ENCODE measurements around the gene NT5C1A. TPM values are rescaled to one million over a fixed set of nuclear protein-coding genes. Genes with fewer than 3 reads are reported as not detected.
A peak's percentile ranks its signal among the peaks of the same experiment; 100 is the strongest.

The NT5C1A gene
- total RNA-seq: 0.31 and 0.56 TPM in 2 replicates

GRCh38 chr1:39671793-39672550 lies at the start of gene NT5C1A:
Gene NT5C1A (minus strand): TSS chr1:39672107. CDS start chr1:39672038, 69 bp downstream.
- Mint-ChIP-seq H3K27ac (no peak within 1 kb of the TSS), H3K36me3 (ENCODE audit: low read depth) (no peaks in the 10 kb centered on the region), H3K27me3 (peaks cover 32% of the 10 kb centered on the region), H3K4me3 (peak within 1 kb of the TSS; percentile 60), H3K9me3 (no peaks in the 10 kb centered on the region), H3K4me1 (peaks cover 21% of the 10 kb centered on the region)
- DNase-seq: peak; percentile 81
- intact Hi-C loops (cut with micrococcal nuclease): no loop called here

- Mint-ChIP-seq H3K4me1 (peaks cover under 1% of the 10 kb centered on the region), H3K4me3 (no peak overlapping the region), H3K27ac (no peak overlapping the region), H3K27me3 (peaks cover 56% of the 10 kb centered on the region), H3K36me3 (ENCODE audit: low read depth) (no peaks in the 10 kb centered on the region), H3K9me3 (no peaks in the 10 kb centered on the region)
- intact Hi-C loops (cut with micrococcal nuclease): loop anchor here (2.0 kb wide), 1 partner anchor 55 kb away; no protein-coding TSS in a partner anchor
- peak; percentile 48 for DNase-seq
Measured at GRCh38 chr1:39721664-39722063, 49.8 kb upstream of the NT5C1A start.

- Mint-ChIP-seq H3K4me1 (no peaks in the 10 kb centered on the region), H3K27me3 (peaks cover 54% of the 10 kb centered on the region), H3K4me3 (no peak overlapping the region), H3K36me3 (ENCODE audit: low read depth) (no peaks in the 10 kb centered on the region), H3K9me3 (no peaks in the 10 kb centered on the region), H3K27ac (no peak overlapping the region)
- intact Hi-C loops (cut with micrococcal nuclease): loop anchor here (1.0 to 2.0 kb wide), 3 partner anchors 54 to 114 kb away; no protein-coding TSS in a partner anchor
- DNase-seq: peak; percentile 70
Measured at GRCh38 chr1:39720094-39720999, 48.4 kb upstream of the NT5C1A start.

- Mint-ChIP-seq H3K4me3 (no peak overlapping the region), H3K4me1 (no peaks in the 10 kb centered on the region), H3K9me3 (no peaks in the 10 kb centered on the region), H3K27me3 (peaks cover 56% of the 10 kb centered on the region), H3K27ac (no peak overlapping the region), H3K36me3 (ENCODE audit: low read depth) (no peaks in the 10 kb centered on the region)
- intact Hi-C loops (cut with micrococcal nuclease): no loop called here
- DNase-seq: peak; percentile 48
Measured at GRCh38 chr1:39717809-39718208, 45.9 kb upstream of the NT5C1A start.

- no peak overlapping the region for H3K4me3 Mint-ChIP-seq
- intact Hi-C loops (cut with micrococcal nuclease): no loop called here
- no peaks in the 10 kb centered on the region for H3K9me3 Mint-ChIP-seq
- H3K36me3 Mint-ChIP-seq (ENCODE audit: low read depth): no peaks in the 10 kb centered on the region
- H3K27me3 Mint-ChIP-seq: peaks cover 43% of the 10 kb centered on the region
- no peak for DNase-seq
- no peak overlapping the region for H3K27ac Mint-ChIP-seq
- H3K4me1 Mint-ChIP-seq: no peaks in the 10 kb centered on the region
Measured at GRCh38 chr1:39713557-39713956, 41.6 kb upstream of the NT5C1A start.

GRCh38 chr1:39711966-39712340 lies 40.0 kb upstream of the NT5C1A start:
- Mint-ChIP-seq H3K27me3 (peaks cover 35% of the 10 kb centered on the region), H3K4me3 (no peak overlapping the region), H3K27ac (no peak overlapping the region), H3K36me3 (ENCODE audit: low read depth) (no peaks in the 10 kb centered on the region), H3K4me1 (no peaks in the 10 kb centered on the region), H3K9me3 (no peaks in the 10 kb centered on the region)
- no peak for DNase-seq
- intact Hi-C loops (cut with micrococcal nuclease): no loop called here

- intact Hi-C loops (cut with micrococcal nuclease): no loop called here
- Mint-ChIP-seq H3K27me3 (peaks cover 33% of the 10 kb centered on the region), H3K36me3 (ENCODE audit: low read depth) (no peaks in the 10 kb centered on the region), H3K4me3 (no peak overlapping the region), H3K4me1 (no peaks in the 10 kb centered on the region), H3K9me3 (no peaks in the 10 kb centered on the region), H3K27ac (no peak overlapping the region)
- DNase-seq: no peak
Measured at GRCh38 chr1:39711104-39711965, 39.4 kb upstream of the NT5C1A start.

GRCh38 chr1:39707506-39707905 lies 35.6 kb upstream of the NT5C1A start:
- Mint-ChIP-seq H3K36me3 (ENCODE audit: low read depth) (no peaks in the 10 kb centered on the region), H3K27ac (no peak overlapping the region), H3K4me1 (no peaks in the 10 kb centered on the region), H3K9me3 (no peaks in the 10 kb centered on the region), H3K4me3 (no peak overlapping the region), H3K27me3 (peaks cover 27% of the 10 kb centered on the region)
- intact Hi-C loops (cut with micrococcal nuclease): no loop called here
- no peak for DNase-seq

- DNase-seq: no peak
- intact Hi-C loops (cut with micrococcal nuclease): no loop called here
- Mint-ChIP-seq H3K4me1 (no peaks in the 10 kb centered on the region), H3K27ac (no peak overlapping the region), H3K36me3 (ENCODE audit: low read depth) (no peaks in the 10 kb centered on the region), H3K27me3 (peaks cover 34% of the 10 kb centered on the region), H3K4me3 (no peak overlapping the region), H3K9me3 (no peaks in the 10 kb centered on the region)
Measured at GRCh38 chr1:39704757-39705156, 32.9 kb upstream of the NT5C1A start.

- Mint-ChIP-seq H3K36me3 (ENCODE audit: low read depth) (no peaks in the 10 kb centered on the region), H3K4me1 (no peaks in the 10 kb centered on the region), H3K27ac (no peak overlapping the region), H3K9me3 (no peaks in the 10 kb centered on the region), H3K27me3 (peaks cover 46% of the 10 kb centered on the region), H3K4me3 (no peak overlapping the region)
- intact Hi-C loops (cut with micrococcal nuclease): no loop called here
- no peak for DNase-seq
Measured at GRCh38 chr1:39701049-39701439, 29.1 kb upstream of the NT5C1A start.

GRCh38 chr1:39700348-39700747 lies 28.4 kb upstream of the NT5C1A start:
- no peaks in the 10 kb centered on the region for H3K9me3 Mint-ChIP-seq
- H3K27me3 Mint-ChIP-seq: peaks cover 48% of the 10 kb centered on the region
- intact Hi-C loops (cut with micrococcal nuclease): no loop called here
- no peaks in the 10 kb centered on the region for H3K36me3 Mint-ChIP-seq (ENCODE audit: low read depth)
- H3K27ac Mint-ChIP-seq: no peak overlapping the region
- DNase-seq: no peak
- H3K4me1 Mint-ChIP-seq: no peaks in the 10 kb centered on the region
- no peak overlapping the region for H3K4me3 Mint-ChIP-seq

GRCh38 chr1:39699419-39699818 lies 27.5 kb upstream of the NT5C1A start:
- Mint-ChIP-seq H3K36me3 (ENCODE audit: low read depth) (no peaks in the 10 kb centered on the region), H3K27ac (no peak overlapping the region), H3K9me3 (no peaks in the 10 kb centered on the region), H3K4me3 (no peak overlapping the region), H3K27me3 (peaks cover 47% of the 10 kb centered on the region), H3K4me1 (peaks cover 4% of the 10 kb centered on the region)
- no peak for DNase-seq
- intact Hi-C loops (cut with micrococcal nuclease): no loop called here

- Mint-ChIP-seq H3K27me3 (peaks cover 51% of the 10 kb centered on the region), H3K36me3 (ENCODE audit: low read depth) (no peaks in the 10 kb centered on the region), H3K4me3 (no peak overlapping the region), H3K4me1 (peaks cover 9% of the 10 kb centered on the region), H3K9me3 (no peaks in the 10 kb centered on the region), H3K27ac (no peak overlapping the region)
- intact Hi-C loops (cut with micrococcal nuclease): no loop called here
- DNase-seq: no peak
Measured at GRCh38 chr1:39698568-39698967, 26.7 kb upstream of the NT5C1A start.

All from activated CD4-positive, alpha-beta T cell treated with anti-CD3 and anti-CD28 coated beads, Interleukin-2, amount 10 ng/mL, durations not matched to agents 24 days and 14 days (primary cell).